GM18505 (cell line): ENCODE measurements around the gene SYF2.
"Not testable (repeated sequence)": the region's sequence is repeated elsewhere in the genome, so short reads cannot be mapped to it uniquely, and the experiment has no call there.

Source experiments
- ATAC-seq: cut with Tn5 transposase; IDR thresholded peaks from one replicate; pipeline ENCODE4 v1.9.1; 2021; ENCODE audit not compliant: unreplicated experiment
- POLR2A ChIP-seq: IDR thresholded peaks from 4 replicates; pipeline ENCODE4 v1.6.1; 2011; ENCODE audit warnings: borderline replicate concordance; ENCODE audit not compliant: insufficient read depth, insufficient read length; ENCODE audit errors: extremely low read depth

The SYF2 gene

DNA sequence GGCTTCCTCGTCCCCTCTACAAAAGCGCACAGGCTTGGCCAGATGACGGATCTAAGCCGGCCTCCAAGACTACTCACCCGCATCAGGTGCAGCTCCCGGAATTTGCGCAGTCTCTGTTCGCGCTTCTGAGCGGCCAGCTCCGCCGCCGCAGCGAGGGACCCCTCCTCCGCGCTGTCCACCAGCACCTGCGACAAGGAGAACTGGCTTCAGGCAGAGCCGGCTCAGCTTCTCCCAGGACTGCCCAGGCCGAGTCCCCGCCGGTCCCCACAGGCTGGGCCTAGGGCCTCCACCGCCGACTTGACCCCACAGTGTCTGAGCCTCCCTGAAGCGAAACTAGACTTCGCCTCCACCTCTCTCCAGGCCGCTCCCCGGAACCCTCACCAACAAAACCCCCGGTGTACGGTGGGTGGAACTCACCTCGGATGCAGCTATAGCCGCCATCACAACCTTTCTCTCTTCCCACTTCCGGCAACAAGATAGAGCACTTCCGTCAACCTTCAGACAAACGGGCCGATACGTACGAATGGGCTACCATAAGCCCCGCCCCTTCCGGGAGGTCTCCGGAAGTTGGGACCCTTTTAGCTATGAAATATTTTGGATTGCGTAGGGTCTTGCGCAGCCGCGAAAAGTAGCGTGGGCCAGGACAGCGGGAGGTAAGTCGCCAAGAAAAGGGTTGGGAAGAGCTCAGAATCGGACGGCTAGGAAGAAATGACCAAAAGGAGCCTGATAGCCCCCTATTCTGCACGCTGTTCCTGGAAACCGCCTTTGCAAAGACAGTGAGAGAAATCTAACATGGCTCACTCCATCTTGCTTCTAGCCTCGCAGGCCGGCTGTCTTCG lies at the start of gene SYF2:
Gene SYF2, minus strand, starts transcription at position 476 of the 839 bp plus-strand sequence. Its CDS starts 35 bp downstream, at position 441.
- peak; percentile 82 for ATAC-seq
- peak; percentile 73 for TF ChIP-seq POLR2A

DNA sequence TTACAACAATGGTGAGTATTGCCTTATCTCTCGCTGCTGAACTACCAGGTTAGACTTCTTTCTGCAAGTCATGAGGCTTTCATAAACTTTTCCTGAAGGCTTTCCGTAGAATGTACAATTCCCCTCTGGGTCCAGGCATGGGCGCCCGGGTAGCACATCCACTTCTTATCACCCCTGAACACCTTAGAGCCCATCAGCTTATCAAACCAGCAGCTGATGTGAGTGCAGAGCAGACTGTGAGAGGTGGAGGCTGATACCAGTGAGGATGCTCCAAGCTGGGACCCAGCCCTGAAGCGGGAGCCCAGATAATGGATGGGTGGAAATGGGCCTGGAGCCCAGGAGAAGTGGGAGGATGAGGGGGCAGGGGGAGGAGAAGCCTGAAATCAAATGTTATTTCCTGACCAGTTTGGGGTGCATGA lies 47.4 kb upstream of the SYF2 start:
- not testable (repeated sequence) for ATAC-seq

DNA sequence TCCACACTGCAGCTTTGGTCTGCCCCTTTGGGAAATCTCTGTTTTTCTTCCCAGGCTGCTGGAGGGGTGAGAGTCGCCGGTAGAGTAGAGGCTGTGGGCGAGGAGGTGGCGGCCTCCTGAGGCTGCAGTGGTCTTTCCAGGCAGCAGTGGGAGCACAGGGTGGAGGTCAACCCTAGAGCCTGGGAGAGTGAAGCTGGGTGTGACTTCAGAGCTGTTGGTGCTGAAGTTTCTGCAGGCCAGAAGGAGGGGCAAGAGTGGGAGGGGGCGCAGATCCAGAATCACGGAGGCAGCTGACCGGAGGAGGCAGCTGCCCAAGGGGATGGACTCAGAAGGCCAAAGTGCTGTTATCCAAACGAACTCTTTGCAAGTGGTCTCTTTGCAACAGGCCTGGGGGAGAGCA lies 46.5 kb upstream of the SYF2 start:
- not testable (repeated sequence) for ATAC-seq

DNA sequence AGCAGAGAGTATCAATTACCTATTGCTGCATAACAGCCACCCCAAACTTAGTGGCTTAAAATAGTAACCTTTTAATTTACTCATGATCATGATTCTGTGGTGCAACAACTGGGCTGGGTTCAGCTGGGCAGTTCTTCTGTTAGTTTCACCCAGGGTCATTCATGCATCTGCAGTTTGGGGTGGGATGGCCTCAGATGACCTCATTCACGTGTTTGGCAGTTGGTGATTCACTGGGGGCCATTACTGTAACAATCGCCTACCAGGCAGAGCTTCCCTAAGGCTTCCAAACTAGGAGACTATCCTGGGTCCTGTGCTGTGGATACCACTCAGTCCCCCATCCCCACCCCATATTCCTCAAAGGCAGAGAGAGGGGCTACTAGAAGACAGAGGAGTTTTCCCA lies 46.1 kb upstream of the SYF2 start:
- not testable (repeated sequence) for ATAC-seq

DNA sequence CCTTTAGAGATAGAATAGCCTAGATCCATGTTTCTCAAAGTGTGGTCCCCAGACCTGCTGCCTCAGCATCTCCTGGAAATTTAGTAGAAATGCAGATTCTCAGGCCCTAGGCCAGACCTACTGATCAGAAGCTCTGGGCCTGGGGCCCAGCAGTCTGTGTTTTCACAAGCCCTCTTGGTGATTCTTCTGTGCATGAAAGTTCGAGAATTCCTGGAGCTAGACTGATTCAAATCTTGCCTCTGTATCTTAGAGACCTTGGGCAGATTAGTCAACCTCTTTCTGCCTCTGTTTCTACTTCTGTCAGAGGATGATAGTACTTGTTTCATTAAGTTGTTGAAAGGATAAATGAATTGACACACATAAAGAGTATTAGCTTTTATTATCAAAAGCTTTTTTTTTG lies 45.0 kb upstream of the SYF2 start:
- not testable (repeated sequence) for ATAC-seq

DNA sequence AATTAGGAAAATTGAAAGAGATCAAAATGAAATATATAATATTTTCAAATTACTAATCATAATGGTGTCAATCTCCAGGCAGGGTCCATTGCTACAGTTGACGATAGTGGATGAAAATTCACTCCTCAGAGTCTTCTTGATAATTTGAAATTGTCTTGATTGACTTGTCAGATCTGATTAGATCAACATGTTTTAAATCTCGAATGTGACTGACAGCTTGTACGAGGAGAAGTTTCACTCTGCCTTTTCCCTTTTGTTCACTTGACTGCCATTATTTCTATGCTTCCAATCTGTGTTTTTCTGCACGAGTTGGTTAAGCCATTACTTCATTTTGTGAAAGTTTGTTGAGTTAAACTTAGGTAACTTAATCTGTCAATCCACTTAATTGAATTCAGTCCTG lies 43.3 kb upstream of the SYF2 start:
- not testable (repeated sequence) for ATAC-seq

DNA sequence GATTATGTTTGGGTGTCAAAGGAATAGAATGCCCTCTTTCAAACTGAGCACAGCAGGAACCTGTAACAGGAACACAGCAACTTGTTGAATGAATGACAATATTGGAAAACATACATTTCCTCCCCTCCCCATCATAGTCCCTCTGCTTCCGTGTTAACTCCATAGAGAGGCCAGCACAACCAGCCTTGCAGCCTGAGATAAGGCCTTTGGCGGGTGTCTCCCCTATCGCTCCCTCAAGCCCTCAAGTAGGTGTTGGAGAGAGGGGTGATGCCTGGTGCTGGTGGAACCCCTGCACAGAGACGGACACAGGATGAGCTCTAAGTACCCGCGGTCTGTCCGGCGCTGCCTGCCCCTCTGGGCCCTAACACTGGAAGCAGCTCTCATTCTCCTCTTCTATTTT lies 39.9 kb upstream of the SYF2 start, which contains the start of gene RHD:
Gene RHD, plus strand, starts transcription at position 272 of the 400 bp plus-strand sequence. Its CDS starts 39 bp downstream, at position 311.
- not testable (repeated sequence) for ATAC-seq

DNA sequence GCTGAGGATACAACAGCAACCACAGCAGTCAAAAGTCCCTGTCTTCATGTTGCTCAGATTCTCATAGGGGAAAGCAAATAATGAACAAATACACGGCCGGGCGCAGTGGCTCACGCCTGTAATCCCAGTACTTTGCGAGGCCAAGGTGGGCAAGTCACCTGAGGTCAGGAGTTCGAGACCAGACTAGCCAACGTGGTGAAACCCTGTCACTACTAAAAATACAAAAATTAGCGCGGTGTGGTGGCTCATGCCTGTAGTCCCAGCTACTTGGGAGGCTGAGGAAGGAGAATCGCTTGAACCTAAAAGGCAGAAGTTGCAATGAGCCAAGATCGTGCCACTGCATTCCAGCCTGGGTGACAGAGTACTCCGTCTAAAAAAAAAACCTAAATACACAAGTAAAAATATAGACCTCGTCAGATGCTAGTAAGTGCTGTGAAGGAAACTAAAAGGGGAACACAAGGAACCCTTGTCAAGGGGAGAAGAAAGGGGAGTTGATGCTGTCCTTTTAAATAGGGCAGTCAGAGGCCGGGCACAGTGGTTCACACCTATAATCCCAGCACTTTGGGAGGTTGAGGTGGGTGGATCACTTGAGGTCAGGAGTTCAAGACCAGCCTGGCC lies 36.0 kb upstream of the SYF2 start:
- not testable (repeated sequence) for ATAC-seq

DNA sequence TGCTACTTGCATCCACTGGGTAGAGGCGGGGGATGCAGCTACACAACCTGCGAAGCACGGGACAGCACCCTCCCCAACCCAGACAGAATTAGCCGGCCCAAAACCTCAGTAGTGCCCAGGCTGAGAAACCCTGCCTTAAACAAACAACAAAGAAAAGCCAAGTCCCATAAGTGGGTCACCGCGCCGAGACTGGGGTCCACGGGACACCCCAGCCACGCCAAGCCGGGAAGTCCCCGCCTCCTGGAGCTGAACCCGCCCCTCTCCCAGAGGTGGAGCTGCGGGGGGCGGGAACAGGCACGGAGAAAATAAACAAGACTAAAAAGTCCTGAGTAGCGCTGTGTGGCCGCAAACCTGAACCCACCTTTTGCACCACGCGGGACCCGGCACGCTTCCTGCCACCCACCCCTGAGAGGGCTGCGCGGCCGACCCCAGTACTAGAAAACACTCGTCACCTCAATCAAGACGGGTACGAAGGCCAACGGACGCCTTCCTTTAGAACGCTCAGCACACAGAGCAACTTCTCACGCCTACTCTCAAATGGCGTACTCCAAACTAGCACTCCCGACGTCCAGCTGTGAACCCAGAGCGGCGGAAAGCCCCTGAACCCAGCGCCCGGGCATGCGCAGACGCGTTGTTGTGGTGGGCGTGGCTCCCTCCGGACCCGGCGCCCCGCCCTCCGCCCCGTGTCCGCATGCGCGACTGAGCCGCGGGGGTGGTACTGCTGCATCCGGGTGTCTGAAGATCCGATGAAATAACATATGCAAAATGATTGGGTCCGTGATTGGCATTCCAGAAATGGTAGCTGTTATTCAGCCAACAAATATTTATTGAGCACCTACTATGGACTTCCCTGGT lies 35.2 kb upstream of the SYF2 start:
- ATAC-seq, result peak; percentile 79
- TF ChIP-seq POLR2A, result peak; percentile 39

DNA sequence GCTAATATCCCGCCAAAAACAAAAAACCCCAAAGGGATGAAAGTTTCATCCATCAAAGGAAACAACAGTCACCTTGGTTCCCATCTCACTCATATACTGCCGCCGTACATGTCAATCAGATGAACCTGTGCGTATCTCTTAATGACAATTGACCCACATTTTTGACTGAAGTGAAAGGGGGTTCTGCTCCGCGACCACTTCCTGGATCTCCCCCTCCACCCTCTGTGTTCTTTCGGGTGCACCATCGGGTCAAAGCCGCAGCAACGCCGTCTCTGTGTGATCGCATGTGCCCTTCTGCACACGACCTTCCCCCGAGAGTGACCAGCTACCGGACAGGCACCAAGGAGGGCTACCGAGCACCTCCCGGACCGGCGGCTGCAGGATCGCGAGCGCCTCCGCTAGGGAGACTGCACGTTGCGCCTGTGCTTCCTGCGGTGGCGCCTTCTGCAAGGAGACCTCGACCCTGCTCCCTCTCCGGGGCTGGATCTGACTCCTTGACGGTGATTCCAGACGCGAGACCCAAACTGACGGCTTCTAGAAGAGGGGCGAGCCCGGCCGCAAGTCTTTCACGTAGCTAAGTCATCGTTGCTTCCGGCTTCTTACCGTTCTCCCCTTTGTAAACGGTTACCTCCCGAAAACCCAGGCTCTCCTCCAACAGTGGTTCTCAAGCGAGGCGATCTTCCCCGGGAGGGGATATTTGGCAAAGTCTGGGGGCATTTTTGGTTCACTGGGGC lies 34.4 kb upstream of the SYF2 start:
- ATAC-seq, result peak; percentile 25

DNA sequence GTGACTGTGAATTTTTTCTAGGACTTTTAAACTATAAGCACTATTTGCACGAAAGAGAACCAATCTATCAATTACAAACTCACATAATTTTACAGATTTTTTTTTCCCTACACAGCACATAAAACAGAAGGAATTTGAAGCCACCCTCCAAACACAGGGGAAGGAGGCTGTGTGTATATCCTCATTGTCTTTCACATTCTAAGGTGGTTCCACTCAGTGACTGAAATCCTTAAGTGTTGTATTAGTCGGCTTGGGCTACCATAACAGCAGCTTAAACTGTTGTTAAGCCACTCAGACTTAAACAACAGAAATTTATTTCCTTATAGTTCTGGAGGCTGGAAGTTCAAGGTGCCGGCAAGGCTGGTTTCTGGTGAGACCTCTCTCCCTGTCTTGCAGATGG lies 28.0 kb upstream of the SYF2 start:
- not testable (repeated sequence) for ATAC-seq

DNA sequence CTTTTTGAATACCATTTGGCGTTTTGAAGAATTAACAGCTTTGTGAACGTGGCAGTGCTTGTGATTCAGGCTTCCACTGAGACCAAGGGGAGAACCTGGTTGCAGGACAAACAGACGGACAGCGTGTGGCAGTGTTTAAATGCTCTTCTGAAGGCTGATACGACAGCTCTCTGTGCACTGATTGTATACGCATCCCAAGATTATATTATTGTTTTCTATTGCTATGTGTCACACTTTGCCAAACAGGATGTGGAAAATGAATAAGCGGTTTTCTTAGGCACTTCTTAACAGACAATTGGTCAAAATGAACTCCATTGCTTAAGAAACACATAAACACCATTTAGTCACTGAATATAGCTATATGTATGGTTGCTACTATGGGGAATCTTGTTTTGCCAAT lies 27.5 kb upstream of the SYF2 start:
- not testable (repeated sequence) for ATAC-seq

DNA sequence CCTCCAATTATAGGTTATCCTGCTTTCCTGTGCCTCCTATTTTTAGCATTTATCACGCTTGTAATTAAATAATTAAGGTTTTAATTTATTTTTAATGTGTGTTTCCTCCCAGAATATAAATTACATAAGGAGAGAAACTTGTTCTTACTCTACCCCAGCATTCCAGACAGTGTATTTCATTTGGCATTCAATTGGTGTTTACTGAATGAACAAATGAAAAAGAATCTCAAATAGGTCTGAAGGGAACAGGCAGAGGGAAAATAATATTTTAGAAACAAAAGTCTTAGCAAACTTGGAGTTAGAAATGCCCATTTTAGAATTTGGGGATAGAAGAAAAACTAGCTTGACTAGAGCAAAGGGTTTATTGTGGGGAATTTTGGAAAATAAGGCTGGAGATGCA lies 24.9 kb upstream of the SYF2 start:
- no peak for TF ChIP-seq POLR2A
- no peak for ATAC-seq

DNA sequence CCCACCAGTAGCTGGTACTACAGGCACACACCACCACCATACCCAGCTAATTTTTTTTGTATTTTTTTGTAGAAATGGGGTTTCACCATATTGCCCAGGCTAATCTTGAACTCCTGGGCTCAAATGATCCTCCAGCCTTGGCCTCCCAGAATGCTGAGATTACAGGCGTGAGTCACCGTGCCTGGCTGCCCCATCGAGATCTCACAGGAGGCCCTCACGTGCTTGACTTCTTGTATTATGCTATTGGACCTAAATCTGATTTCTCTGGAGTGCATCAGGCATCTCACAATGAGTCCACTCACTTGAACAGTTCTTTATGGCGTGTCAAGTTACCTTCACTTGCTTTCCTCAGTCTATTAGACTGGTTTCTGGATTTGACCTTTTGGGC lies 24.3 kb upstream of the SYF2 start:
- no peak for TF ChIP-seq POLR2A
- no peak for ATAC-seq
